Measurements from ENCODE around the gene LCOR.

The LCOR gene

DNA sequence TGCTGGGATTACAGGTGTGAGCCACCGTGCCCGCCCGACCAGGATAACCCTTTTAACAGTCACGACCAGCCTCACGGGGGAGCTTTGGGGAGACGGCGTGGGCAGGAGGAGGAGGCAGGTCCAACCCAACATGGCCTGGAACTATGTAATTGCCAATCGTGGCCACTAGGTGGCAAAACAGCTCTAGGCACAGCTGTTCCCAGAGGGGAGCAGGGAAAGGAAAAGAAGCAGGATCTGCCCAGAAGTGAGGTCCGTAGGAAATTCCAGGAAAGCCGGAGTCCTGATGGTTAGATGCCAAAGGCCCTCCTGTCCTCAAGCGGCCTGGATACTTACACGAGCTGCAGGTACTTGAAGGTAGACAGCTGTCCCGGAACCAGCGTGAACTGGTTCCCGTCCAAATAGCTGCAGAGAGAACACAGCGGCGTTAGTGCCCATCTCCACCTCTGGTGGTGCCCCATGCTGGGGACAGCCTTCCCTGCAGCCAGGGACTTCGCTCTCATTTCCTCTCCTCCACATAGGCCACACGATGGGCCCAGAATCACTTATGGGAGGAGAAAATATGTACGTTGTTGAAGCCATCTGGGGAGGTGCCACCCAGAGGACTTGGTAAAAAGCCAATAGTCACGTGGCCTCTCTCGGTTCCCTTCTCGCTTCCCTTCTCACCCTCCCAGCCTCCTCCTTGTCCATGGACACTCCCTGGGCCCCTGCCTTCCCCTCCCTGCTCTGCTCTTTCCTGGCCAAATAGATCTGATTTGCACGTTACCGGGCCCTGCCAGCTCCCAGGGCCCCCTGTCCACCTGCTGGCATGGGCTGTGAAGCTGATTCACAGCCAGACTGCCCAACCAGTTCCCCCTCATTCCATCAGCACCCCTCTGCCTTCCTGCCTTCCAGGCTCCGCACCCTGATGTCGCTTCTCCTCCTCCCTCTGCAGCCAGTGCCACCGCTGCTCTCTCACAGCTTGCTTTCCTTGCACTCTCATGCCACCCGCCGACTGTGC, 205.6 kb downstream of the LCOR start:
- DNase-seq: peak; percentile 86

DNA sequence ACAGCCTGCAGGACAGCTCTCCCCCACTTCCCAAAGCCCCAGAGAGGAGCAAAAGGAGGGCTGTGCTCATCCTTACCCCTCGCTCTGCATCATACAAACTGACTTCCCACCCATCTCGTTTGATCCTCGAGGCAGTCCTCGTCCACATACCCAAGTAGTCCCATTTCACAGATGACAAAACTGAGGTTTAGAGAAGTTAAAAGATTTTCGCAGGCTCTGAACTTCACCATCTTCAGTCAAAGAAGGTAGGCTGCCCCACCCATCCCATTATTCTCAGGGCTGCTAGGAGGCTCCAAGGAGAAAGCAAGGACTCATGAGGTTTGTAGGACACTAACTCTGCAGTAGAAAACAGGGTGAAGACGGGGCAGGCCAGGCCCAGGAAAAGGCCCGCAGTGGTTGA, 206.6 kb downstream of the LCOR start:
- no peak for DNase-seq

DNA sequence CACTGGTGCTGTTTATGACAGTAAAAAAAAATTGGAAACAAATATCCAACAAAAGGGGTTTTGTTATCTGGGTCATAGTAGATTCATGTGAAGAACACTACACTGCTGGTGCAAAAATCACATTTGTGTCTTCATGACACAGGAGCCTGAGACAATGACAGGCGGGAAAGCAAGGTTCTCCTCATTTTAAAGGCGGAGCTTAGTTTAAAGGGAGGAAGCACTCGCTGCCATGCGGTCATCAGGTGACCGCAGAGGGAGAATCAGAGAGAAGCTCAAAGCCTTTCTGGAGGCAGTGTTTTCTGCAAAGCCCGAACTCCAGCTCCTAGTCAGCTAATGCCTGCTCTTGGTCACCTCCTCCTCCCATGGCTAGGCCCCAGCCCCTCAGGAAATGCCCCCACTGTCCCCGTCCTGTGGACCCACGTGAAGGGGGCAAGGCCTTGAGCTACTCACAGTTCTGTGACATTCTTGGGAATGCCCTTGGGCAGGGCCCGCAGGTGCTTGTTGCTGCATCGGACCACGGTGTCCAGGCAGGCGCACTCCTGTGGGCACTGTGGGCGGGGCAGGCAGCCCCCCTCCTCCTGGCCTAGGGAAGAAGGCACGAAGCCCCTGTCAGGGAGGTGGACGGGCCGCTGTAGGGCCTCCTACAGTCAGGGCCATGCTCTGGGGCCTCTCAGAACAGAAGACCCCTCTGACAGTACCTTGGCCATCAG, 207.6 kb downstream of the LCOR start:
- no peak for DNase-seq

DNA sequence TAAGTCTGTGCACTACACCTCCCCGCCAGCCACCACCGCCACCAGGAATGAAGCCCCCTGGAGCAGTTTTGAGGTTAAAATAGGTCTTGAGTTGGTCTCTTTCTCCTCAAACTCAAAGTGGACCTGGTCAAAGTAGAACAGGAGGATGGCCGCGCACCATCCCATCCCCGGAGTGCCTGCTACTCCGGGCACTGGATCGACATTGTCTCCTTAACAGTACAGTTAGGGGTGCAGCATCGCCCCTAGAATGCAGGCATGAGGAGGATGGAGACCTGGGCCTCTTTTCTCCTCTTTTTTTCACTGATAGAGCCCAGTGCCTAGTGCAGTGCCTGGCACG, 208.1 kb downstream of the LCOR start:
- no peak for DNase-seq

DNA sequence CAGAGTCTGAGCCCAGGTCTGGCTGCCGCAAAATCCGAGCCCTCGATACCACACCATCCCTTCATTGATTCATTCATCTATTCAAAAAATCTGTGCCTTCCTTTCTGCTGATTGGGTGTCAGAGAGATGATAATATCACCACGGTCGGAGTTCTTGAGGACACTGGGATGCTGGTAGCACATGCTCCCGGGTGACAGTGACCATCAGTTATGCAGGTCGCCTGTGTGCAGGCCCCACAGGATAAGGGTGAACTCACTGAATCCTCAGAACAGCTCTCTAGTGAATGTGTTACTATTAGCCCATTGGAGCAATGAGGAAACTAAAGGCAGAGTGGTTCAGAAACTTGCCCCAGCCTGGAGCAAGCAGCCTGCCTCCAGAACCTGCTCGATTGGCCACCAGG, 208.6 kb downstream of the LCOR start:
- DNase-seq: no peak

DNA sequence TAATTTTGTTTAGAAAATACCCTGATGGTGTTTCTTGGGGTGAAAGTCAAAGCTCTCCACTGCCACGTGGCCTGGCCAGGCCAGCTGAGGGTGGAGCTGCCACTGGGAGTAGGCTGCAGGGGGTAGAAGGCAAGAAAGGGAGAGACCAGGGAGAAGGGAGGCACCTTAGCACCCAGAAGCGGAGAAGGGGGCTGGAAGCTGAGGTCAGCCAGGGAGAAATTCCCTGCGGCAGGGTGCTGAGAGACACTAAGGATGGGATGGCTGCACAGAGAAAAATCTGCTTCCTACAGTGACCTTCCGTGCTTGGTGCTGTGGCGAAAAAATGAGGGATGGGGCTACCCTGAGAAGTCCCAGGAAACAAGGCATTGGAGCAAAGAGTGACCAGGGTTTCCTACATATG, 210.0 kb downstream of the LCOR start:
- no peak for DNase-seq

DNA sequence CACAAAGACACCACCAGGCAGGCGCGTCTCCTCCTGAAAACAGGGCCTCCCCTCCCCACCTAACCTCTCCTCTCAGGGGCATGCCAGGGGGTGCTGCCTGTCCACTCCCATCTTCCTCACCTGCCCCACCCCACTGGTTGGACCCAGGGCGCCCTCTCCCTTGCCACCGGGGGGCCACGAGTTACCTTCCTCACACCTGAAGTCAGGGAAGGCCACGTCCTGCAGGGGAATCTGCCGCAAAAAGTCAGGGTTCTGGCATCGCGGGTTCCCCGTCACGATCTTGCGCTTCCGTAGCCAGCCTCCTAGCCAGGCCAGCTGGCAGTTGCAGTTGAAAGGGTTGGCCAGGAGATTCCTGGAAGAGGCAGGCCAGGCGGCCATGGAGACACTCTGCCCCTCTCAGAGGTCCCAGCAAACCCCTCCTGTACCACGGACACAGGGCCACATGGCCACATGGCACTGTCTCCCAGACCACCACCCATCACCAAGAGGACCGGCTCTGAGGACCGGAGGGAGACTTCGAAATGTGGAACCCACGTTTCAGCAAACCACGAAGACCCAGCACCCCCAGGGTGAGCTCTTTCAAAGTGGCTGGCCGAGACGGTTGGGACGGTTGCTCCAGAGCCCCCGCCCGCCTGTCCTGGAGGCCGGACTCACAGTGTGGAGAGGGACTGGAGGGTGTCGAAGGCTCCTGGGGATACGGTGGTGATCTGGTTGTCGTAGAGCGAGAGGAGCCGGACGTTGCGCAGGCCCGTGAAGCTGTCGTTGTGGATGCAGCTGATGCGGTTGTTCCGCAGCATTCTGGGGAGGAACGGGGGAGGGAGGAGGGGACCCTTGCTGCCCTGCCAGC, 210.8 kb downstream of the LCOR start:
- no peak for DNase-seq

DNA sequence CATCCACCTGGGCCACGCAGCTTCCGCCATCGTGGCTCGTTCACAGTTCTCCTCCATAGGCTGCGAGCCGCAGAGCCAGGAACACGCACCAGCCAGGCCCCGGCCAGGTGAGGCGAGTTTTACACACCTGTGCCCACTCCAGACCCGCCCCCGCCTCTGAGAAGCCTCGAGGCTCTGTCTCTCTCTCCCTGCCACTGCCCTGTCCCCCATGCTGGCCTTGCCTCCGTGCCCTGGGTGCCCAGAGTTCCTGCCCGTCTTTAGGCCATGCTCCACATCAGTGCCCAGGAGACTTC, 211.4 kb downstream of the LCOR start:
- DNase-seq: no peak
